NT2/D1 (cell line): ENCODE measurements around the gene PRKN.

ENCODE experiments used
- SUZ12 ChIP-seq: IDR thresholded peaks from 2 replicates; pipeline ENCODE4 v1.6.1; 2011; ENCODE audit not compliant: insufficient read length, insufficient read depth; ENCODE audit errors: extremely low read depth
- YY1 ChIP-seq: IDR thresholded peaks from 2 replicates; pipeline ENCODE4 v1.6.1; 2011; ENCODE audit not compliant: insufficient read length, insufficient read depth
- ZNF274 ChIP-seq: IDR thresholded peaks from 2 replicates; pipeline ENCODE4 v1.6.1; 2011; ENCODE audit warnings: mild to moderate bottlenecking, low read depth, low read length

DNA sequence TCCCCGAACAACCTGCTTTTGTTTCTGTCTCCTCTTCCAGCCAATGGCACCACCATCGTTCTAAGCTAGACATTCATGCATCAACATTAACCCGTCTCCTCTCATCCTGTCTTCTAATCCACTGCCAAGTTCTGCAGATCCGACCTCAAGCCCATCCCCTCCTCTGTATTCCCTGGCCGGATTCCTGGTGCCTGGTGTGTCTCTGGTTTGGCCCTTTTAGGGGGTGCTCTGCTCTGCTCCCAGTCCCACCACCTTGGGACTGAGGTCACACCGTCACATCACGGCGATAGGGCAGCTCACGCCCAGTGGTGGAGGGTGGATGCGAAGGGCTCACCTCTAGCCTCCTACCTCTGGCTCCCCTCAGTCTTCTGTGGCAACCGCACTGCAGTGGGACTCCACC is 1351.2 kb downstream of the PRKN start:
- TF ChIP-seq ZNF274 (no peak), SUZ12 (no peak), YY1 (no peak)
